GM10847 (cell line): ENCODE data around the gene RPS3A.

Experiments
- POLR2A ChIP-seq: IDR thresholded peaks from 2 replicates; pipeline ENCODE4 v1.6.1; 2011; ENCODE audit not compliant: insufficient read length; ENCODE audit errors: extremely low read depth

RPS3A gene

DNA sequence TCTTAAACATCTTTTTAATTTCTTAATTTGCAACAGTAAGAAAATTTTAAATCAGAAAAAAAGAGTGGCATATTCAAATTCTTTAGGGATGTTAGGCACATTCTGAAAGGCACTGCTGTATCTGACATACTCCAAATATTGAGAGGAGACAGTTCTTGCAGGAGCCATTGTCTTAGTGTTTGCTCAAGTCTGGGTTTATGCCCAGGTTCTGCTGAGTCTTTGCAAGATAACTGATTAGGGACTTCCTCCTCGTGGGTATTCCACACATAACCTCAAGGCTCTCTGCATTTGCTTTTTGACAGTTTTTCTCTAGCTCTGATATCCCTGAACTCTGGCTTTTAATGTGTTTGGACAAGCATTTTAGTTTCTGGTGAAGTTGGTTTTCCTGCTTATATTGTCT, 52.6 kb downstream of the RPS3A start:
- no peak for TF ChIP-seq POLR2A

DNA sequence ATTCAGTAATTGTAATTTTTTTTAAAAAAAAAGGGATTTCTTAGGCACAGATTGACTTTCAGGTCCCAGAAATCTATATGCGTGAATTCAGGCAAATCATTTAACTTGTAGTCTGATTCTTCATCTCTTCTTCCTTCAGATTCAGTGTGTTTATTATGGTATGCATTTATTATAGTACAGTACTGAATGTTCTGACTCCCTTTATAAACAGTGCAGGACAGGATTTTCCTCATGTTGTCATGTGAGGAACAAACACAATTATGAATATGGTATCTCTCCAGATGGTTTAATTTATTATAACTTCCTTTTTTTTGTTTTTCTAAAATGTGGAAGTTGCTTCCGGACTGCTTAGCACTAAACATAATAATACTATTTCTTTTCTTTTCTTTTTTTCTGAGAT, 54.2 kb downstream of the RPS3A start:
- TF ChIP-seq POLR2A = no peak
